ENCODE measurements around the gene ZDHHC4. TPM values are rescaled to one million over a fixed set of nuclear protein-coding genes. Genes with fewer than 3 reads are reported as not detected.
"Not testable (repeated sequence)": the region's sequence is repeated elsewhere in the genome, so short reads cannot be mapped to it uniquely, and the experiment has no call there.

ZDHHC4 gene
- total and polyA plus RNA-seq, 5 experiments from 2014 or later: 39.7 to 81.0 (median 77.2) TPM

DNA sequence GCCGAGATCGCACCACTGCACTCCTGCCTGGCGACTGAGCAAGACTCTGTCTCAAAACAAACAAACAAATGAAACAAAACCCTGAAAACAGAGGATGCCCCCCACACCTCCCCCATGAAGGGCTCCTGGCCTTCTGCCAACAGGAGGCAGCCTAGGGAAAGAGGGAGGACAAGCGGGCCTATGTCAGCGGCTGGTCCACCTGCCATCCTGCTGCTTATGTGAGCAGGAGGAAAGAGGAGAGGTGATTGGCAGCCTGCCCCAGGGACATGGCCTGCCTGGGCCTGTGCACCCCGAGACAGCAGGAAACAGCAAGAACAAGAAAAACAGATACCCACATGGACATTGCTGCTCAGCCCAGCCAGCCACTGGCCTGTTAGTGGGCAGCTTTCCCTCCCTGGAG is 50.8 kb downstream of the ZDHHC4 start:
- POLR2A ChIA-PET: interaction anchor here (1.2 kb wide), 1 partner anchor 9 kb away, joined by 3 read pairs; the partner anchor contains the start of gene ZNF316
- Mint-ChIP-seq H3K27ac (peak overlapping the region in 1 of 10 donors; percentile 38), H3K27me3 (no peaks in the 10 kb centered on the region), H3K4me3 (no peak overlapping the region), H3K4me1 (peaks cover 13 to 27% (median 24%) of the 10 kb centered on the region in 4 donors), H3K36me3 (peaks cover 0 to 6% (median 3%) of the 10 kb centered on the region in 3 donors), H3K9me3 (no peaks in the 10 kb centered on the region)
- no peak for ATAC-seq
- DNase-seq: no peak

- ATAC-seq (no peak), DNase-seq (no peak)
- Mint-ChIP-seq H3K4me1 (peaks cover 3 to 13% (median 8%) of the 10 kb centered on the region in 4 donors), H3K9me3 (no peaks in the 10 kb centered on the region), H3K36me3 (no peaks in the 10 kb centered on the region), H3K4me3 (no peak overlapping the region), H3K27me3 (no peaks in the 10 kb centered on the region), H3K27ac (peak overlapping the region in 1 of 10 donors; percentile 14)
- POLR2A ChIA-PET: interaction anchor here (0.7 kb wide), 1 partner anchor 38 kb away, joined by 8 read pairs; no protein-coding TSS in a partner anchor
These were observed 53.0 kb downstream of the ZDHHC4 start for GRCh38 chr7:6630007-6630849.

GRCh38 chr7:6631605-6632004 is 54.4 kb downstream of the ZDHHC4 start:
- no peak for DNase-seq
- no peaks in the 10 kb centered on the region for H3K9me3 Mint-ChIP-seq
- no peak overlapping the region for H3K4me3 Mint-ChIP-seq
- ATAC-seq: no peak
- POLR2A ChIA-PET: no interaction called here
- no peaks in the 10 kb centered on the region for H3K27me3 Mint-ChIP-seq
- H3K4me1 Mint-ChIP-seq: peaks cover 3 to 13% (median 11%) of the 10 kb centered on the region in 4 donors
- peak overlapping the region in 2 of 10 donors; percentile 57 to 62 for H3K27ac Mint-ChIP-seq
- H3K36me3 Mint-ChIP-seq: no peaks in the 10 kb centered on the region

DNA sequence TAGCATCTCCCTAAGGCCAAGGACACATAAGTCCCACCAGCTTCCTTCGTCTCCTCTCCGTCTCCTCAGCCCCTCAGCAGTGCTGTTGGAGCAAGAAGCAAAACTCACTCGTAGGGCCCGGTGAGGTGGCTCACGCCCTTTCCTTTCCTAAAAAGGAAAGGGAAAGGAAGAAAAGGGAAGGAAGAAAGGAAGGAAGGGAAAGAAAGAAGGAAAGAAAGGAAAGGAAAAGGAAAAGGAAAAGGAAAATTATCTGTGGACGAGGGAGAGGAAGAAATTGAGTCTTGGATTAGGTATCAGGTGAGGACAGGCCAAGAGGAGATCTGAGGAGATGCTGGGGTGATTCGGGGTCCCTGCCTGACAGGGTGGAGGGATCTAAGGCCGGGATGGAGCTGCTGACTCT is 56.8 kb downstream of the ZDHHC4 start:
- Mint-ChIP-seq H3K4me1 (peaks cover 8 to 23% (median 22%) of the 10 kb centered on the region in 4 donors), H3K9me3 (no peaks in the 10 kb centered on the region), H3K27ac (peak overlapping the region in 5 of 10 donors; percentile 12 to 69 (median 21)), H3K36me3 (peaks cover 0 to 3% (median 0%) of the 10 kb centered on the region in 3 donors), H3K4me3 (peak overlapping the region in 4 of 10 donors; percentile 7 to 29 (median 26)), H3K27me3 (no peaks in the 10 kb centered on the region)
- no peak for DNase-seq
- no peak for ATAC-seq
- POLR2A ChIA-PET: interaction anchor here (0.8 kb wide), 1 partner anchor 14 kb away, joined by 3 read pairs; no protein-coding TSS in a partner anchor

DNA sequence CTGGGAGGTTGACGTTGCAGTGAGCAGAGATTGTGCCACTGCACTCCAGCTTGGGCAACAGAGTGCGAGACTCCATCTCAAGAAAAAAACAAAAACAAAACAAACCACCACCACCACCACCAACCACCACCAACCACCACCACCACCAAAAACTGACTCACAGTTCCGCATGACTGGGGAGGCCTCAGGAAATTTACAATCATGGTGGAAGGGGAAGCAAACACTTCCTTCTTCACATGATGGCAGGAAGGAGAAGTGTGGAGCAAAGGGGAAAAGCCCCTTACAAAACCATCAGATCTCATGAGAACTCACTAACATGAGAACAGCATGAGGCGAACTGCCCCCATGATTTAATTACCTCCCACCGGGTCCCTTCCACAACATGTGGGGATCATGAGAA is 57.7 kb downstream of the ZDHHC4 start:
- Mint-ChIP-seq H3K4me1 (peaks cover 12 to 32% (median 31%) of the 10 kb centered on the region in 4 donors), H3K4me3 (peak overlapping the region in 4 of 10 donors; percentile 70 to 91 (median 80)), H3K27ac (peak overlapping the region in 7 of 10 donors; percentile 19 to 62 (median 48))
- POLR2A ChIA-PET, ATAC-seq, H3K9me3 Mint-ChIP-seq, H3K27me3 Mint-ChIP-seq, DNase-seq, H3K36me3 Mint-ChIP-seq: not testable (repeated sequence)

DNA sequence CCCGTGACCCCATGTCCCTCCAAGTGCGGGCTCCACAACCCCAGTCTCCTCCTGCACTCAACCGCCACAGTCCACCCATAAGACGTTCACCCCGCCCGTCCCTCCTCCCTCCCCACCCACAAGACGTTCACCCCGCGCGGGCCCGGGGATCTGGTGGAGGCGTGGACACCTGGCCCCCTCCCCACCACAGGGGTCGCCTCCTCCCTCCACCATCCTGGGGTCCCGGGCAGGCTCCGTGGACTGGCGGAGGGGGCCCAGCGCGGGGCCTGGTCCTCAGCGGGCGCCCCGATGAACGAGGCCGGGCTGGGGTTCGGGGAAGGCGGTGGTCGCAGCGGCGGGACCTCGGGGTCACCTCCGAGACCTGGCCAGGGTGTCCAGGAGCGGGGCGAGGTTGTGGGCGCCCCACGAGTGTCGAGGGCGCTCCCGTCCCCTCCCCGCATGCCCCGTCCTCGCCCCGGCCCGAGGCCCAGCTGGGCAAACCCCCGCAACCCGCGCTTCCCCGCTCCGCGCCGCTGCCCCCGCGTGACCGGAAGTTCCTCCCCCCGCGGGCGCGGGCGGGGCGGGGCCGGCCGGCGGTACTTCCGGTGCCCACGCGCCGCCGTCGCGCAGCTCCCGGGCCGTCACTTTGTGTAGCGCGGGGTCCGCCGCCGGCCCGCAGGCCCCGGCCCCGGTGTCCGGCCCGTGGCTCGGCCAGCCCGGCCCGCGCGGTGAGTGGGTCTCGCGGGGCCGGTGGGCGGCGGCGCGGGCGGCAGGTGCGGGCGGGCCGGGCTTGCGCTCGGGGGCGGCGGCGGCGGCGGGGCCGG is 59.7 kb downstream of the ZDHHC4 start, which contains the start of gene ZNF316:
Gene ZNF316, plus strand, starts transcription at position 578 of the 803 bp plus-strand sequence. CDS start 5,092 bp downstream, outside the sequence.
- POLR2A ChIA-PET: interaction anchor here (0.6 to 1.5 kb wide), 7 partner anchors 8 to 47 kb away, joined by 3 to 6 read pairs (median 3); partner anchors contain the start of gene INTS15
- DNase-seq: peak in 9 of 10 donors; percentile 21 to 75 (median 47)
- H3K9me3 Mint-ChIP-seq: no peaks in the 10 kb centered on the region

DNA sequence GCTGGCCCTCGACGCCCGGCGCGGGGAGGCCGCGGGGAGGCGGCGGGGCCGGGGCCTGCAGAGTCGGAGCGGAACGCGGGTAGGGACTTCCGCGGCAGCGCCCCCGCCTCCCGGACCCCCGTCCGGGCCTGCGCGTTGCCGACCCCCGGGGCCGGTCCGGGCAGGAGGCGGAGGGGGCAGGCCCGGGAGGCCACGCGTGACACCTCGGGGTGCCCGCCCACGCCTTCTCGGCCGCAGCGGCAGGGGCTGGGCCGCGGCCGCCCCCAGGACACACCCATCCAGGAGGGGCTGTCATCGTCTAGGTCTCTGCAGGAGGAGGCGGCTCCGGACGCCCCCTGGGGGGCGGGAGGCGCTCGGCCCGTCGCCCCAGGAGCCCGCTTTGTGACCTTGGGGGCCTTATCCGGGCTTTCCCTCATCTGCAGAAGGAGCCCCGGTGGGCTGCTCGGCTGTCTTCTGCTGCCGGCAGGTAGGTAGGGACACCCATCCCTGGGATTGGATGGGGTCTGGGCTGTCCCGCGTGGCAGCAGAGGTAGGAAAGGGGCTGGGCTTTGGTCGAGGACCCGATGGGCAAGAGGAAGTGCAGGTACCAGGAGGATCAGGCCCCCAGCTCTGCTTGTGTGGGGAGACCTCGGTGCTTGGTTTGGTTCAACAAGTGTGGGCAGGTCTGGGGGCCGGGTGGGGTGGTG is 60.4 kb downstream of the ZDHHC4 start:
- Mint-ChIP-seq H3K4me3 (peak overlapping the region; percentile 77 to 94 (median 86)), H3K4me1 (peaks cover 18 to 41% (median 39%) of the 10 kb centered on the region in 4 donors), H3K27ac (peak overlapping the region; percentile 86 to 96 (median 91)), H3K36me3 (peaks cover 0 to 28% (median 2%) of the 10 kb centered on the region in 3 donors), H3K9me3 (no peaks in the 10 kb centered on the region), H3K27me3 (no peaks in the 10 kb centered on the region)
- ATAC-seq (peak; percentile 78 to 86), DNase-seq (peak; percentile 38 to 83 (median 56))
- POLR2A ChIA-PET: interaction anchor here (0.8 to 1.5 kb wide), 6 partner anchors 14 to 48 kb away, joined by 3 to 6 read pairs (median 4); partner anchors contain the start of gene INTS15

More for the DNA sequence above, 59.7 kb downstream of the ZDHHC4 start, which contains the start of gene ZNF316:
- Mint-ChIP-seq H3K27ac (peak within 1 kb of the TSS; percentile 86 to 96 (median 92)), H3K27me3 (no peaks in the 10 kb centered on the region), H3K4me3 (peak within 1 kb of the TSS; percentile 79 to 94 (median 88)), H3K4me1 (peaks cover 16 to 40% (median 38%) of the 10 kb centered on the region in 4 donors), H3K36me3 (peaks cover 0 to 21% (median 2%) of the 10 kb centered on the region in 3 donors)
- ATAC-seq: peak; percentile 58 to 67

Other genes with a start within 250 kb of the ZDHHC4 start
- gene FAM220A, start 228.5 kb upstream of the ZDHHC4 start, total RNA-seq: 10 to 100 TPM; 17.8 to 27.7 TPM
- 1 to 10 TPM; 4.4 to 6.7 (median 5.8) TPM for gene FAM220A, start 228.5 kb upstream of the ZDHHC4 start, polyA plus RNA-seq
- gene RAC1, start 202.9 kb upstream of the ZDHHC4 start, total RNA-seq: 10 to 100 TPM; 91.2 to 96.7 TPM
- gene RAC1, start 202.9 kb upstream of the ZDHHC4 start, polyA plus RNA-seq: 100 to 1,000 TPM; 197 to 248 (median 218) TPM
- 10 to 100 TPM; 75.4 to 78.1 TPM for gene DAGLB, start 129.5 kb upstream of the ZDHHC4 start, total RNA-seq
- gene DAGLB, start 129.5 kb upstream of the ZDHHC4 start, polyA plus RNA-seq: 10 to 100 TPM in 1 of 3 donors, 1 to 10 TPM in 2; 7.2 to 11.9 (median 7.6) TPM
- 10 to 100 TPM; 33.1 to 35.3 TPM for gene KDELR2, start 93.3 kb upstream of the ZDHHC4 start, total RNA-seq
- gene KDELR2, start 93.3 kb upstream of the ZDHHC4 start, polyA plus RNA-seq: 10 to 100 TPM; 39.2 to 51.1 (median 42.0) TPM
- gene GRID2IP, start 26.0 kb upstream of the ZDHHC4 start, total RNA-seq: 1 to 10 TPM; 2.6 TPM
- under 1 TPM in 2 of 3 donors, not detected in 1; 0.05 to 0.09 TPM for gene GRID2IP, start 26.0 kb upstream of the ZDHHC4 start, polyA plus RNA-seq
- 10 to 100 TPM; 57.4 to 61.8 TPM for gene INTS15, start 12.6 kb downstream of the ZDHHC4 start, total RNA-seq
- gene INTS15, start 12.6 kb downstream of the ZDHHC4 start, polyA plus RNA-seq: 10 to 100 TPM; 29.4 to 43.3 (median 30.2) TPM
- 1 to 10 TPM; 9.4 to 9.5 TPM for gene ZNF853, start 38.2 kb downstream of the ZDHHC4 start, total RNA-seq
- 1 to 10 TPM; 3.1 to 8.2 (median 3.8) TPM for gene ZNF853, start 38.2 kb downstream of the ZDHHC4 start, polyA plus RNA-seq
- gene ZNF316, start 59.9 kb downstream of the ZDHHC4 start, total RNA-seq: 10 to 100 TPM; 65.5 to 77.9 TPM
- gene ZNF316, start 59.9 kb downstream of the ZDHHC4 start, polyA plus RNA-seq: 1 to 10 TPM in 2 of 3 donors, under 1 TPM in 1; 0.96 to 5.7 (median 1.8) TPM
- 10 to 100 TPM; 45.5 to 49.7 TPM for gene ZNF12, start 129.5 kb downstream of the ZDHHC4 start, total RNA-seq
- gene ZNF12, start 129.5 kb downstream of the ZDHHC4 start, polyA plus RNA-seq: 10 to 100 TPM; 19.9 to 23.0 (median 21.5) TPM
- 1 to 10 TPM in 1 of 2 experiments, under 1 TPM in 1; 0.68 to 1.5 TPM for gene RSPH10B2, start 176.6 kb downstream of the ZDHHC4 start, total RNA-seq
- gene RSPH10B2, start 176.6 kb downstream of the ZDHHC4 start, polyA plus RNA-seq: not detected
- gene CCZ1B, start 248.8 kb downstream of the ZDHHC4 start, total RNA-seq: 100 to 1,000 TPM in 1 of 2 experiments, 10 to 100 TPM in 1; 75.3 to 100 TPM
- gene CCZ1B, start 248.8 kb downstream of the ZDHHC4 start, polyA plus RNA-seq: 10 to 100 TPM; 16.0 to 29.2 (median 22.4) TPM

All from naive thymus-derived CD8-positive, alpha-beta T cell (primary cell).